CD4-positive, alpha-beta T cell treated with Interferon alpha-2 for 1 hour (primary cell): ENCODE data around the gene NDUFA6.

Experiments used
- DNase-seq, 2 donors: peaks; one replicate each; pipeline ENCODE4 v3.0.0-alpha.2; 2020 to 2022

The NDUFA6 gene

DNA sequence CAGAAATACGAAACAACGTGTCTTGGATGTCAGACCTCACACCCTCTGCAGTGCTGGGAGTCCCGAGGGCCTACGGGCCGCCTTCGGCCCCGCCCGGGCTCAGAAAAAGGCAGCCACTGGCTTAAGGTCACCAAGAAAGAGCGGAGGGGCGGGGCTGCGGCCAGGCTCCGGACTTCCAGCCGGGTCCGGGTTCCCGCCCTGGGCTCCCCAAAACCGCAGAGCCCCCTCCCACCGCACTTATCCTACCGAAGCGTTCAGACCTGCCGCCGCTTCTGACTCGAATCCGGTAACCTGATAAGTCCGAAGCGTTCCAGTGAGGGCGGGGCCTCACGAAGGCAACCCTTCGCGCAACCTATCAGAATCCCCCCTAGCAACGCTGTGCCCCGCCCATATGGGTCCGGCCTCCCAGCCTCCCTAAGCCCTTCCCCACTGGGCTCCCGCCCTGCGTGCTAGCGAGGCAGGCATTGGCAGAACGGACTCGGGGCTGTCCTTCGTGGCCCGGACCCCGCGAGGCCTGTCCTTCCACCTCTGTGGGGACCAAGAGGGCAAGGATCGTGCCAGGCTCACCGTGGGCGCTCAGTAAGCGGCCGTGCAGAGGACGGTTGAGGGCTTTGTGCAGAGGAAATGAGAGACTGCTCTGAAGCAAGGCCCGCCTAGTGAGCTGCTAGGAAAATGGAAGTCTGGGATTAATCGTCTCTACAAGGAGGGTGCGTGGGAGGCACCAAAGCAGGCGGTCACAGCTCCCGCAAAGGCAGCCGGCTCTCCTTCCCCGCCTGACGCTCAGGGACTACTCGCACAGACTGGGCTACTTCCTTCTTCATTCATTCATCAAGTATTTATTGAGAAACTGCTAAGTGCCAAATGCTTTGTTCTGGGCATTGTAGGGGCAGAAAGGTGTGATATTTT, 19.8 kb downstream of the NDUFA6 start, which contains the start of gene NAGA:
TSS of gene NAGA (minus strand) at position 296 of the 906 bp plus-strand sequence. CDS start 515 bp downstream, outside the sequence.
- peak; percentile 89 to 95 for DNase-seq

DNA sequence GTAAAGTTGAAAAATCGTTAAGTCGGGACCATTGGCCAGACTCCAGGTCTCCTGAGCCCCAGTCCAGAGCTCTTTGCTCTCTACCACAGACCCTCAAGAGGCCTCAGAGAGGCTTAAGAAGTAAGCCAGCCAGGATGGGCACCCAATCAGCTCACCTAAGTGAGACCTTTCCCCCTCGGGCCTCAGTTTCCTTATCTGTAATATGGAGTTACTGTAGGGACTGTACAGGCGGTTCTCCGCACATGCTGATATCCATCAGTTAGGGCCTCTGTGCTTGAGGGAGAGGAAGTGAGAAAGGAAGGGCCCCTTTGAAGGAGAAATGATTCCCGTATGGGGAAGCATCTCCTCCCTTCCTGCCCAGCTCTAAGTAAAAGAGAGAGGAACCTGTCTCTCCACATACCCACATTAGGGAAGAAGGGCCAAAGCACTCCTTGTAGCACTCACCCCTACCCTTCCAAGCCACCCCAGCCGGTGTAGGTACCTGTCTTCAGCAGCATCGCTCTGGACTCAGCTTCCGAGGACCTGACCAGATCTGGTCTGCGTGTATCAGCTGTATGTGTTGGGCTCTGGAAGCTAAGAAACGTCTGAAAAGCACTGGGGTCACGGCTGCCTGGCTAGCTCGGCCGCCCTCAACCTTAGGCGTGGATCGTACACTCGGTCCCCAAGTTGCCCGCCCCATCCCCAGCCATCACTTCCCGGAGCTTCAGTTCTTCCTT, 20.6 kb downstream of the NDUFA6 start:
- no peak for DNase-seq

DNA sequence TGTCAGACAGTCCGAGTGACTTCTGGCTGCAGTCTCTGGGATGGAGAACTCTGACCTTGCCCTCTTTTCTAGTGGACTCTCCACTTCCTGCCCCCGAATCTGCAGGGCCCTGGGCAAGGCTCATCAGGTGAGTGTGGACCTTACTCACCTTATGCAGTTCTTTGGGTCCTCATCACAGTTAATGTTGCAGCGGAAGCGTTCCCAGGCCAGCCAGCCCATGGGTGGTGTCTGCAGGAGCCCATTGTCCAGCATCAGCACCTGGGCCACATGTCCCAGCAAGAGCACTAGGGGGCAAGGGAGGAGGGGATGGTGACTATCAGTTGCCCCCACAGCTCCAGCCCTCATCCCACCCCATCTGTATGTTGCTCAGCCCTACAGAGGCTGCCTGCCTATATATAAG, 22.3 kb downstream of the NDUFA6 start:
- DNase-seq = no peak

DNA sequence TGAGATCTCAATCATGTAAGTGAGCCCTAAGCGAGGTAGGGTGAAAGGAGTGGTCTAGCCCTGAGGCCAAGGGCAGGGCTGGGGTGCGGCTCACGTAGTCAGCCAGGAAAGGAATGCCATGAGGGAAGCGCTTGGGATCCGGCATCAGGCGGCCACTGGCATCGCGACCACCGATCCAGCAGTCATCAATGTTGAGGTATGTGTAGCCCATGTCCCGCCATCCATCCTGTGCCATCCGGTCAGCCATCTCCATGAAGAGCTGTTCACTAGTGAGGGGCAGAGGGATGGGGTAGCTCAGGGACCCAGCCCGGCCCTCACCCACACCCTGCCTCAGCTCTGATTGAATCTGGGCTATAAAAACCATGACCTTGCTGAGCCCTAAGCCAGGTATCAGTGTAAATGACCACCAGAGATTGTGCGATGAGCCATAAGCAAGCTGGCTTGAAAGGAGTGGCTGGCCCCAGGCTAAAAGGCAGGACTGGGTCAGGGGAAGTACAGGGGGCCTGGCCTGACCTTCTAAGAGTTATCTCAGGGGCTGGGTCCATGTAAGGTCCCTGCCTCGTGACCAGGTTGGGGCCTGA, 22.8 kb downstream of the NDUFA6 start:
- DNase-seq = no peak

DNA sequence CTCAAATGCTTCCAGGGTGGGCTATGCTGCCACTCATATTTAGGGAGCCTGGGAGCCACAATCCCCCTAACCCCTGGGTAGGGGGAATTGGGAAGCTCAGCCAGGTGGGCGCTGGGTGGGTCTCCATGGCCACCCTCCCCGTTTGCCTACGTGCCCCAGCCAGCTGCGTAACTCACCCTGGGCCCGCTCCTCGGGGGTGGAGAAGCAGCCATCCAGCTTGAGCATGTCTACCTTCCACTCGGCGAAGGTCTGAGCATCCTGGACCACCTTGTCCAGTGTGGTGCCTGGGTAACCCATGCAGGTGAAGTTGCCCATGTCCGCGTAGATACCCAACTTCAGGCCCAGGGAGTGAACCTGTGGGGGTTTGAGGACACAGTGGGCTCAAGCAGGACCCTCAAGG, 23.6 kb downstream of the NDUFA6 start:
- no peak for DNase-seq

DNA sequence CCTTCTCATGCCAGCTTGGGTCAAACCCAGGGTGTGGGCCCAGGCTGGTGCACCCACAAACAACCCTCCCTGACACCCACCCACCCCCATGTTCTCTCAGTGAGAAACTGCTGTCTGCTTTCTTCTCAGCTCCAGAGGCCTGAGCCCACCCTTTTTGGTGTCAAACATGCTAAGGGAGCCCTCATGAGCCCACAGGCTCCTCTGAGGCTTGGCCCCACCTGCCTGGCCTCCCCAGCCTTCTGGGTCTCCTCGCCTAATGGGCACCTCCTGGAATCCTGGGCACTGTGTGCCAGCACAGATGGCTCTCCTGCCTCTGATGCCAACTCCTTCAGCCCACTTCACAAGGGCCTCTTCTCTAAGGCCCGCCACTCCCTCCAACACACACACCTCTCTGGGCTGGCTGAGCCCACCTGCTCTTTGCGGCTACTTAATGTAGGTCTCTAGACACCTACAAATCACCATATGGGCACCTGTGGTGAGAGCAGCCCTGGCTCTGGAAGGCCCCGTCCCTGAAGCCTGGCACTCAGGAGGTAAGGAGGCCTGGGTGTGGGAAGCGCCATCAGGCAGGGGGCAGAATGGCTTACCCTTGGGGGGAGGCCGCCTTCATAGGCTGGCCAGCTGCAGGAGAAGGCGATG, 24.3 kb downstream of the NDUFA6 start:
- no peak for DNase-seq

DNA sequence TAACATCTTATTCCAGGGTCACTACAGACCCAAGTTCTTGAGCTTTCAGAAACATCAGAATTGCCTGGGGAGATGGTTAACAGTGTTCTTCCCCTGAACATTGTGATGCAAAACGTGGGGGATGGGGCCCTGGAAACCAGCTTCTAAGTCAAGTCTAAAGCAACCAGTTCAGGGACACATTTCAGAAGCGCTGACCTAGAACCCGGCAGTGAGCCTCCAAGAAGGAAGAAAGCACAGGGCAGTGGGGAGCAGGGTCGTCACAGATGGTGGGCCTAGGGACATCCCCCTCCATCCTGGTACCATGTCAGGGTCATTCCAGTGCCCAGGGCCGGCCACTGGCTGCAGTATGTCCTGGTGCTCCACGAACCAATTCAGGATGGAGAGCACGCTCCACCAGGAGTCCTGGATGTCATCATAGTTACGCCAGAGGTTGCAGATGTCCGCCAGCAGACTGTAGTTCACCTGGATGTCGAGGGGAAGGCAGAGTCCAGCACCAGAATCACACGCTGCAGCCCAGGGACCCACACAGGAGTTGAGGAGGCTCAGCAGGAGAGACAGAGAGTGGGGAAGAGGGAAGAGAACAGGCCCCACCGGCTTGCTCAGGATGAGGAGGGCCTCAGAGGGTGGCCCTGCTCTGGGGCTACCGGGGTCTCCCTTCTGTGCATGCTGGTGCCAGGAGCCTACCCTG, 25.0 kb downstream of the NDUFA6 start:
- DNase-seq = no peak

DNA sequence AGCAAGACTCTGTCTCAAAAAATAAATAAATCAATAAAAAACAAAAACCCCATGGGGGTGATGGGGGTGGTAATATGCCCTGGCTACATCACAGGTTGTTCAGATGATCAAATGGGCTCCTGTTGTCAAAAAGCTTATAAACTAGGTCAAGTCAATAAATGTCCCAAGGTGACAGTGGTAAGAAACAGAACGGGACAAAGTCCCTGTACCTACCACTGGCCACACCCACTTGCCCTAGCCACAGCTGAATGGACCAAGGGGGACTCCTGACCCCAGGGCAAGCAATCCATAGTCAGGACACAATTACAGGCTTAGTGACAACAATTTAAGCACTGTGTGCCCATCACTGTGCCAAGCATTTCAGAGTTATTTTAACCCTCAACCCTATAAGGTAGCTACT, 25.9 kb downstream of the NDUFA6 start:
- DNase-seq = no peak

DNA sequence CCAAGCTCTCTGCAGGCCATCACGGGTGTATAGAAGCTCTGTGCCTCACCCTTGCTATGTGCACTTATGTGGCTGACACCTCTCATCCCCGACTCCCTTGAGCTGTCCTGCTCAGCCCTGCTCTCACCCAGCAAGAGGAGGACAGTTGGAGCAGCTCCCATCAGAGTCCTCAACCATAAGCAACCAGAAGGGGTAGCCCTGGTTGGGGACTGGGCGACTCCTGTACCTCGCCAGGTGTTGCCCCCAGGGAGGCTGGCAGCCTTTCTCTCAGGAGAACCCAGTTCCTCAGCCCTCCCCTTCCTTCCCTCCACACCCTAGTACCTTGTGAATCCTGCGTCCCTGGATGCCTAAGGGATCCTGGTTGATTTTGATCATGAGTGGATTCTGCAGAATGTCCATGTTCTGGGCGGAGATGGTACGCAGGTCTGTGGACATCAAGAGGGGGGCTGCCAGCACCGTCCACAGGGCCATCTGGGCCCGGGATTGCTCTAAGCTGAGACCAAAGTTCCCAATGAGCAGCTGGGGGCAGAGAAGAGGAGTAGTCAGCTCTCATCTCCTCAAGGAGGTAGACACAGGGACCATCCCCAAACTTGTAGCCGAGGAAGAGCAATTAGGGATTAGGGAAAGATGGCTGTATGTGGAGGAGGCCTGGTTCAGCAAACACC, 27.9 kb downstream of the NDUFA6 start:
- no peak for DNase-seq

DNA sequence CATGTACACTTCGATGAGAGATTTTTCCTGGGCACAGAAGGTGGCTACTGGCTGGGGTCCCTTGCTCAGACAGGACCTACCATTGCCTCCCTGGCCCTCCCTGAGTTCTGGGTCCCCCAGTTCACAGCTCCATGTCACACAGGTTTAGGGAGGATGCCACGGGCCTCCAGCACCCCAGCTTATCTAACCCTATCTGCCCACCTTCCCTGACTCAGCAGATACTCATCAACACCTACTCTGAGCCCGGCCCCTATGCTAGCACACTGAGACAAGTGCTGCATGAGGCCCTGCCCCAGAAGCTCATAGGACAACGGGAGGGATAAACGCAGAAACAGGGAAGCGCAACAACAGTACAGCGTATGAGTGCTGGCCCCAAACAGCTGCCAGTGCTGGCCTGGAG, 29.5 kb downstream of the NDUFA6 start:
- DNase-seq = no peak

DNA sequence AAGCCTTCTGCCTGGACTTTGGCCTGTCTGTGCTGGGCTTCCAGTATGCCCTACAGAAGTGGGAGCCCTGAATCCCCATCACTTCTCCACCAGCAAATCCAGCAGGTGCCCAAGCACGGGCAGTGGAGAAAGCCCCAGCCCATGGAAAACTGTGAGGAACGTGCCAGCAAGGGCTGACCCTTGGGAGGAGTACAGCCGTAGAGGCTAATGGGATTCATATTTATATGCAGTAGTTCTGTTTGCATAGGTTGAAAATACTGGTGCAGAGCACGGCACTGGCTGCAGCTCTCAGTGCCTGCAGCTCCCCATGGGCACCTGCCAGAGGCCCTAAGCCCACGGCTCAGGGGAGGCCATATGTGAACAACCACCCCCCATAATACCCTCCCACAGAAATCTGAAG, 30.1 kb downstream of the NDUFA6 start:
- DNase-seq = no peak

DNA sequence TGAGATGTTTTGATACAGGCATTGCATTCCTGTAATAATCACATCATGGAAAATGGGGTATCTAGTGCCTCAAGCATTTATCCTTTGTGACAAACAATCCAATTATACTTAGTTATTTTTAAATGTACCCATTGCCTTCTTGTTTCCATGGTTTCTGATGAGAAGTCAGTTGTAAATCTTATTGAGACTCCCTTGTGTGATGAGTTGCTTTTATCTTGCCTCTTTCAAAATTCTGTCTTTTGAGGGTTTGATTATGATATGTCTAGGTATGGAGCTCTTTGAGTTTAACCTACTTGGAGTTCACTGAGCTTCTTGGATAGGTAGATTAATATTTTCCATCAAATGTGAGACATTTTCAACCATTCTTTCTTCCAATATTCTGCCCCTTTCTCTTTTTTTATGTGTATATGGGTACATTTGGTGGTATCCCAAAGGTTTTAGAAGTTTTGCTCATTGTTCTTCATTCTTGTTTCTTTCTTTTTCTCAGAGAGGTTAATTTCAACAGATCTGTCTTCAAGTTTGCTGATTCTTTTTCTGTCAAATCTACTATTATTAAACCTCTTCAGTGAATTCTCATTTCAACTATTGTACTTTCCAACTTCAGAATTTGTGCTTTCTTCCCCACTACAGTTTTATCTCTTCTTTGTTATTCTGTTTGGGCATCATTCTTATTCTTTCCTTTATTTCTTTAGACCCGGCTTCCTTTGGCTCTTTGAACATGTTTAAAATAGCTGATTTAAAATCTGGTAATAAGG, 33.6 kb downstream of the NDUFA6 start:
- no peak for DNase-seq

DNA sequence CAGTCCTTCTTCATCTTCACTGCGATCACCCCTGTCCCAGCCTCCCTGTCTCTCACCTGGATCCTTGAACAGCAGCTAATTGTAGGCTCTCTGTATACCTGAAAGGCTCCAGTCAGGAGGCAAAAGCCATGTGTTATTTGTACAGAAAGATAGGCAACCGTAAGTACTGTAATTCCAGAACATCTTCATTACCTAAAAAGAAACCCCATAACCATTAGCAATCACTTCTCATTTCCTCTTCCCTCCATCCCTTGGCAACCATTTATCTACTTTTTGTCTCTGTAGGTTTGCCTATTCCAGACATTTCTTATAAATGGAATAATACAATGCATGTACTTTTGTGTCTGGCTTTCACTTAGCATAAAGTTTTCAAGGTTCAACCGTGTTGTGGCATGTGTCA, 37.8 kb downstream of the NDUFA6 start:
- DNase-seq = no peak

DNA sequence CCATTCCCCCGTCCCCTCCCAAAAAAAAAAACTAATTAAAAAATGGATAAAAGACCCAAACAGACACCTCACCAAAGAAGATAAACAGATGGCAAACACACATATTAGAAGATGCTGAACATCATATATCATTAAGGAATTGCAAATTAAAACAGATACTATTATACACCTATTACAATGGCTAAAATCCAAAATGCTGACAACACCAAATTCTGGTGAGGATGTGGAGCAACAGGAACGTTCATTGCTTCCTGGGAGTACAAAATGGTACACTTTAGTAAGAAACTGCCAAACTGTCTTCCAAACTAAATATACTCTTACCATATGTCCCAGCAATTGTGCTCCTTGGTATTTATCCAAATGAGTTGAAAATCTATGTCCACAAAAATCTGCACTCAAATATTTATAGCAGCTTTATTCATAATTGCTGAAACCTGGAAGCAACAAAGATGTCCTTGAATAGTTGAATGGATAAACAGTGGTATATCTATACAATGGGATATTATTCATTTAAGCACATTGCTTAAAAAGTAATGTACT, 39.9 kb downstream of the NDUFA6 start:
- DNase-seq = no peak

DNA sequence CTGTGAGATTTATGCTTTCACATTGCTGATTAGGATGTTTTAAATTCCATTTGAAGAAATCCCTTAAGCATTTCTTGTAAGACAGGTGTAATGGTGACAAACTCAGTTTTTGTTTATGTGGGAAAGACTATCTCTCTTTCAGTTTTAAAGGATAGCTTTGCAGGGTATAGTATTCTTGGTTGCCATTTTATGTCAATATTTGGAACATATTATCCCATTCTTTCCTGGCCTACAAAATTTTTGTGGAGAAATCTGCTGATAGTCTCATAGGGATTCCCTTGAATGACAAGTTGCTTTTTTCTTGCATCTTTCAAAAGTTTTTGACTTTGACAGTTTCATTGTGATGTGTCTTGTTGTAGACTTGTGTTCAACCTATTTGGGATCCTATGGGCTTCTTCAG, 48.8 kb downstream of the NDUFA6 start:
- no peak for DNase-seq

DNA sequence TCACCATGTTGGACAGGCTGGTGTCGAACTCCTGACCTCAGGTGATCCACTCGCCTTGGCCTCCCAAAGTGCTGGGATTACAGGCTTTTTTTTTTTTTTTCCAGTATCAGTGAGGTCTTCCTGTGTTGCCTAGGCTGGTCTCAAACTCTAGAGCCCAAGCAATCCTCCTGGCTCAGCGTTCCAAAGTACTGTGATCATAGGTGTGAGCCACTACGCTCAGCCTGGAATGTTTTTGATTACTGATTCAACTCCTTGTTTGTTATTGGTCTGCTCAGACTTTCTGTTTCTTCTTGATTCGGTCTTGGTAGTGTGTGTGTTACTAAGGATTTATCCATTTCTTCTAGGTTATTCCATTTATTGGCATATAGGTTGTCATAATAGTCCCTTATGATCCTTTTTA, 51.3 kb downstream of the NDUFA6 start:
- DNase-seq = no peak
